OCI-M2 (cell line): ENCODE results near the gene SLC4A8.

Experiments used
- DNase-seq: peaks from one replicate; lab custom pipeline; 2025; ENCODE audit not compliant: unreplicated experiment; lab: John Stamatoyannopoulos, UW

Gene SLC4A8

DNA sequence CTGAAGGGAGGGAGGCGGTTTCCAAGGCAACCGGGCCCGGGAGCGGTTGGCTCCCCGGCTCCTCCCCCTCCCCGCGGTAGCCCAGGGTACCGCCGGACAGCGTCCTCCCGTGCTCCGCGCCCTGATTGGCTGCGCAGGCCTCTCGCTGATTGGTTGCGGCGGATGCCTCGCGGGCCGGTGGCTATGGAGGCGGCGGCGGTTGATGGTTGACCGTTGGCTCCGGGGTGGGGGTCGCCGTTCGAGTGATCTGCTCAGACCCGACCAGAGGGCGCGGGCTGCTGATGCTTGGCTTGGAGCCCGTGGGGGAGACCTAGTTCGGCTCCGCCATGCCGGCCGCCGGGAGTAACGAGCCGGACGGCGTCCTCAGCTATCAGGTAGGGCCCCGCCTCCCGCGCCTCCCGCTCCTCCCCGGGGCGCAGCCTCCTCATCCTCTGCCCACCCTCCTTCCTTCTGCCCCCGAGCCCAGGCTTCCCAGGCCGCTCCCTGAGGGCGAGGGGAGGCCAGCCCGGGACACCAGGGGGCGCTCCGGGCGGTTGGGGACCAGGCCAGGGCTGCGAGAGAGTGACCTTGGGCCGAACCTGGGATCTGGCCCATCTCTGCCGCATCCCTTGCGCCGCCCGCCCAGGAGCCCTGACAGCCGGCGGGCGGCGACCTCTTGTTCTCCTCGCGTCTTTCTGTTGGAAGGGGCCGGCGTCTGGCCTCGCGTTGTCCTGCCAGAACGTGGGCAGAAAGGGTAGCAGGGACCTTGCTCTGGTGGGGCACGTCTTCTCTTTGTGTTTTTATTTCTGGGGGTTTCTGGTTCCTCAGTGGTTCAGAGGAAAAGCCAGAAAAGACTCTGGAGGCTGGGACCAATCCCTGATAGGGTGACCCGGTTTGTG is at the start of gene SLC4A8:
Gene SLC4A8, plus strand, starts transcription at position 170 of the 878 bp plus-strand sequence. Its CDS starts 157 bp downstream, at position 327.
- DNase-seq: no peak

DNA sequence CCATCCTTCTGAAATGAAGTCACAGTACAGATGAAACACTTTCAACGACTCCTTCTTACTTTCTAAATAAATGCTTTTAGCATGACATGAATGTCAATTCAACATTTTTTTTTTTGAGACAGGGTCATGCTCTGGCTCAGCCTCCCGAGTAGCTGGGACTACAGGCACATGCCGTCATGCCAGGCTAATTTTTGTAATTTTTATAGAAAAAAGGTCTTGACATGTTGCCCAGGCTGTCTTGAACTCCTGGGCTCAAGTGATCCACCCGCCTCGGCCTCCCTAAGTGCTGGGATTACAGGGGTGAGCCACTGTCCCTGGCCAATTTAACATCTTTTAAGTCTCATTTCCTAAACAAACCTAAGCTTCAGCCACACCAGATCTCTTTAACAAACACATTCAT is 49.8 kb upstream of the SLC4A8 start:
- DNase-seq: no peak

DNA sequence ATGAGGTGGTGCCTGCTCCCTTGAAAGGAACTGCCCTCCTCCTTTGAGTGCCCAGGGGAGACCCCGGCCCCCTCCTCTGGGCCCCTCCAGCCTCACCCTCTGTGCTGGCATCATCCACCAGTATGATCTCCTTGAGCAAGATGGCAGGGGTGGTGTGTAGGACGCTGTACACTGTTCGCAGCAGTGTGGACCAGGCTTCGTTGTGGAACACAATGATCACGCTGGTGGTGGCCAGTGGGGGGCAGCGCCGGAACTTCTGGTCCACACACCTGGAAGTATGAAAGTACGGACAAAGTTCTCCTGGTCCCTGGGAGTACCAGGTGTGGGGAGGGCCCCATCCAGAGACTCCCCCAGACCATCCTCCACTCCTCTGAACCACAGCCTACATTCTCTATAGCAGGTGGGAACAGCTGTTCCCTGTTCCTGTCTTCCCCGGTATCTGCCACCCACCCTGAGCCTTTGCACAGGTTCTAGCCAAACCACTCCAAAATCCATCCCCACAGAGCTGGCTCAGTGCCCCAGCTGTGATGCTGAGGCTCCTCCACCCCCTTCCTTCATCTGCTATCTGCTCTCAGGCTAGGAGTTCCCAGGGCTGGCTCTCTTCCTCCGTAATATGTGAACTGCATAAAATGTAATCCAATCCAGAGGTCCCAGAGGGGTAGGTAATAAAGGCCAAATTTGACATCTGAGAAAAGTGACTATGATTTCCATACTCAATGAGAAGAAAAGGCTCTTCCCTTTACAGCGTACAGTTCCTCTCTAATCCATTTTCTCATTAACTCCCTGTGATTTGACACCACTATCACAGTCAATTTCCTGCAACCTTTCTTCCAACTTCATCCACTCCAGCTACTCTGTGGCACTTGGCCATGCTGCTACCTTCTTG is 47.3 kb upstream of the SLC4A8 start:
- no peak for DNase-seq

DNA sequence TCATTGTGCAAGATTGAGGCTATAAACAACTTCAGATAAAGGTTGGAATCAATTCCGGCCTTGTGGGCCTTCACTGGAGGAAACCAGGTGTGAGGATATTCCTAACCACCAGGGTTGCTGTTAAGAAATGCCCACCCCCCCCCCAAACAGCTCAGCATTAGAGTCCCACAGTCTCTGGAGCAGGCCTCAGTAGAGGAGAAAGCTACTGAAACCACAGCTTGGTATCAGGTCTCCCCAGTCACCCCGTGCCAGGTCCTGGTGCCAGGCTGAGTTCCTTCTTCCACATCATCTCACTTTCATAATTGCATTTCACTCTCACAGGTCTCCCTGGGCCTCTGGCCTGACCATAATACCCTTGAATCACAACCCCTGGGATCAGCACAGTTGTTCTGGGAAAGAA is 45.9 kb upstream of the SLC4A8 start:
- no peak for DNase-seq

DNA sequence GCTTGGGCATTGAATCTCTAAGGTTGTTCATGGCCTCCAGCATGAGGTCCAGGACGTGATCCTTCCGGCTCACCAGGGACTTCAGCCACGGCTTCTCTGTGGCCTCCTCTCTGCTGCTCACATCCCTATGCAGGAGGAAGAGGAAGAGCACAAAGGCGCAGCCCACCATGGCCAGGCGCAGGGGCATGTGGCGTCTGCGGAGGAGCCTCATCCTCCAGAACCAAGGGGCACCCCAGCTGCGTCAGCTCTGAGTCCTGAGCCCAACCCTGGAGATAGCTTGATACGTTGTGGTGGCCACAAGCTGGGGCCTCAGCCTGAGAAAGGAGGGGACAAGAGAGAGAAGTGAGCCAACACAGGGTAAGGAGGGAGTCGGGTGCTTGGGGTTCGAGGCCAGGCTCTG is 45.1 kb upstream of the SLC4A8 start:
- DNase-seq: no peak

DNA sequence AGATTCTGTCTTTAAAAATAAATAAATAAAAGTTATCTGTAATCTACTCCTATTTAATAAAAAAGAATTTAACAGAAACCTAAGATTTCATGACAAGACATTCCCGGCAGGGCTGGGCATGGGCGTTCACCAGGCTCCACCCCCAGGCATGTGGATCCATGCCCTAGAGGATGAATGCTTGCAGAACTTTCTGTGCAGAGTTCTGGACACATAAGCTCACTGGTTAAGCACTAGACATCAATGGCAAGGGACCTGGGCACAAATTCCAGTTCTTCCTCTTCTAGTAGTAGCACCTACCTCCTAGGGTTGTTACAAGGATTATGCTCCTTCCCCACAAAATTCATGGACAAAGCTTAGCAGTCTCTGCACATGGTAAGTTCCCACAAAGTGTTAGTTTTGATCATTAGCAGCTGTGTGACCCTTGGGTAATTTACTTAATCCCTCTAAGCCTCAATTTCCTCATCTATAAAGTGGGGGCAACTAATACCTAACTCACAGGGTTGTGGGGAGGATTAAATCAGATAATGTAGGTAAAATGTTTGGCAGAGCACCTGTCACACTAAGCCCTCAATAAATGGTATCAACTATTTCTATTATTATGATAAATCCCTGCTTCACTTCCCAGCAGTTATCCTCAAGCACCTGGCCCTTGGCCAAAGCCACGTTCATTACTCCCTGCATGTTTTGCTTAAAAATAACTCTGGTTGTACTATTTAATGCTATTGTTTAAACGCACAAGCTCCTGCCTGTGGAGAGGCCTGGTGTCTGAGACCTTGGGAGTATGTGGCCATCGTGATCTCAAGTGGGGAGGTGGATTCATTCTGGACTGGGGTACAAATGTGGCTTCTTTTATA is 43.2 kb upstream of the SLC4A8 start:
- DNase-seq: no peak

DNA sequence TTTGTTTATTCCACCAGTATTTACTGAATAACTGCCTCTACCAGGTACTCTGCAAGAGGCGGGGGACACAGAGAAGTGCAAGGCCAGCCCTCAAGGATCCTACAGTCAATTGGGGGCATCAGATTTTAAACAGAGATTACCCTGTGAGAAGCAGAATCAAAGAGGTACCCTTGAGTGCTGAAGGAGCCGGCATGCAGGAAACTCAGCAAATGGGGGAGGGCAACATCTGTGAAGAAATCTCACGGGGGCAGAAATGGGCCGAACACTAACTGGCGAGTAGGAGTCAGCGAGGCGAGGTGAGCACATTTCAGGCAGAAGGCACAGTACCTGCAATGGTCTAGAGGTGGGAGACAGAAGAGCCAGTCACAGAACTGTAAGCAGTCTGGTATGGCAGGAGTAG is 42.5 kb upstream of the SLC4A8 start:
- no peak for DNase-seq

DNA sequence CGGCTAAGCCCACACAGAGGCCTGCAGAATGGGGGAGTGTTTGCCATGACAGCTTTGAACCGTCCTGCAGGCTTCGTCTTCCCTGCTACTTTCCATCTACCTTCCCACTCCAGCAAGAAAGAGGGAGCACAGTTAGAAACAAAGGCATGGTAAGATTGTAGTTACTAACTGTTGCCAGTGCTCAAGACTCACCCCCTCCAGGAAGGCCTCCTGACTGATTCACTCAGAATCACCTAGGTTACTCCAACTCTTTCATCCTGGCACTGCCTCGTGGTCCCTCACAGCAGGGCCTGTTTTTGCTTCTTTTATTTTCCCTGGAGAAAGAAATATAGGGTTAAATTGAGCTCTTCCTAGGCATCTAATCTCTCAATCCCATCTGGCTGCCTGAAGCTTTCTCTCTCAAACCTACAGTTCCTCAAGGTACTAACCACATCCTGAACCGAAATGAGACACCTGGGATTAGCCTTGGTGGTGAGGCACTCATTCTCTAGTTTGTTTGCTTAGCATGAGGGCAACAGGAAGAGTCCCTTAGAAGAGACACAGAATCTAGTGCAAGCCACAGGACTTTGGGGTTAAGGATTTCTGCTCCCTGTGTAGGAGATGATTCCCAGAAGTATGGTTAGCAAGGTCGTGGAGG is 41.2 kb upstream of the SLC4A8 start:
- no peak for DNase-seq

DNA sequence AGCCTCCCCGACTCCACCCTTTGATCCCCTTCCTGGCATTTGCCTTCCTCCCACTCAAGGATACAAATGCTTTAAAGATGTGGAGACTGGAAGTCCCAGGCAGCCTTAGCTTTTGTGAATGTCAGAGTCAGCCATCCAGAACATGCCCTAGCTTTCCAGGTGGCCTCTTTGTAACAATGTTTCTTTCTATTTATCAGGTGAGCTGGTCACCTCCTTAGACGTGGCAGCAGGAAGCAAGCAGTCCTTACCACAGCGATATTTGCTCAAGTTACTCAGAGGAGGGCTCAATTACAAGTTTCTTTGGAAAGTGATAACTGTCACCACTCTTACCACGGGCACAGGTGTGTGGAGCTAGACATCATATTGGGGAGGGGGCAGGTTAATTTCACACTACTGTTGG is 38.3 kb upstream of the SLC4A8 start:
- no peak for DNase-seq

DNA sequence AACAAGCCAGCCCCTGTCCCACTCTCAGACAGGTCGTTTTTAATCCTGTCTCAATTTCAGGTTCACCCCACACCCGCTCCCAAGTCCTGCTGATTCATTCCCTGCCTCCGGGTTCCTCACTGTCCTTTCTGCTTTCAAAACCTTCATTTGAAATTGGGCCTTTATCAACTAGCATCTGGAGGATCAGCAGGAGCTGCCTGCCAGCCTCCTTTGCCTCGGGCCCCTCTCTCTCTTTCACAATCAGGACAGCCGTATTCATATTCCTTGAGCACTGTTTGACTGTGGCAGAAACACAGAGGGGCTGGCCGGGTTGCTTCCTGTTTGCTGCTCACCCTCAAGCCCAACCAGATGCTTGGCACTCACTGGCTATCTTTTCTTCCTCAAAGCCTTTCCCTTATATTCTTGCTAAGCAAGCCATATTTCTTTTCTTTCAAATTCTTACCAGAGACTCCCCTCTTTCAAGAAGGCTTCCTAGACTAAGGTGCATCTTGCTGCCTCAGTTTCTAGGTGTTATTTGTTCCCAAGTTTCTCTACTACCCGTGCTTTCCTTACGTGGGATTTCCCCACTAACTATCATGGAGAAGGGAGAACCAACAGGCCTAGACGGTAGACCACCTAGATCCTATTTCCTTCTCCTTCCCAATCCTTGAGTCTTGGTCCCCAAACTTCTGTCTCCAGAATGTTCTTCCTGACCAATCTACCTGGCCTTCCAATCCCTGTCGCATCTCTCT is 36.4 kb upstream of the SLC4A8 start:
- no peak for DNase-seq

DNA sequence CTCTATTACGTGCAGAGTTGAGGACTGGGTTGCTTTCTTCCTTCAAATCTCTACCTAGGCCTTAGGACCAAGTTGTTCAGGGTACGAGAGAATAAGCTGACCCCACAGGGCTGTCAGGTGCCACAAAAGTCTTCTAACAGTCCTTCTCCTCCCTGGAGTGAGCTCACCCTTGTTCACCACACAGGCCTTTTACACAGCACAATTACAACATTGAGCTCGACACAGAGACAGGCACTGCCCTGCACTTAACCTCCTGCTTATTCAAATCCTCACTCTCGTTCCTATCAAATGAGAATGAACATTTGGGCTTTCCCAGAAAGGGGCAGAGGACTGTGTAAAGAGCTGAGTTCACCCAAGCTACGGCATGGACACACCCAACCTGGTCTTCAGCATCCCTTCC is 35.8 kb upstream of the SLC4A8 start:
- DNase-seq: no peak

DNA sequence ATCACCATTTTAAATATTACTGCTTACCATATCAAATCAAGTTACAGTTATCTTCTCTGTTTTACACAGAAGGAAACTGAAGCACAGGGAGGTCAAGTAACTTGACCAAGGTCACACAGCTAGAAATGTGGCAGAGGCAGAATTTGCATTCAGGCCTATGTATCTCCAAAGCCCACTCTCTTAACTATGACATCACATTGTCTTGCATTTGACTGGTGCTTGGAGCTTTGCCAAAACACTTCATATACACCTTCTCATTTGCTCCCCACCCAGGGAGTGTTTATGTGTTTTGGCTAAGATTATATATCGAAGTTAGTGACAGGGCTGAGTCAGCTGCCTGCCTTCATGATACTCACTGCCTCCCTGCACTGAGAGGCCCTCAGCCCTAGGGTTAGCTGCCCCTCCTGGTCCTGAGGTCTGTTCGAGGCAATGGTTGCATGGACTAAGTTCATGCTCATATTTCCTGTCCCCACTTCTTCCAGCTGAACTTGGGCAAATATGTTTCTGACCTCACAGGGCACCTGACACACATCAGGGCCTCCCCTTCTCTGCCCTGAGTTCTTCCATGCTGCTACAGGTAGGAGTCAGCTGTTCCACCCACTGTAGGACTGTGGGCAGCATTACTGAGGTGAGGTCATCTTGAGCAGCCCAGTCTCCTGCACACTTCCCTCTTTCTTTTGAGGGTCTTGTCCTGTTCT is 35.2 kb upstream of the SLC4A8 start:
- no peak for DNase-seq

DNA sequence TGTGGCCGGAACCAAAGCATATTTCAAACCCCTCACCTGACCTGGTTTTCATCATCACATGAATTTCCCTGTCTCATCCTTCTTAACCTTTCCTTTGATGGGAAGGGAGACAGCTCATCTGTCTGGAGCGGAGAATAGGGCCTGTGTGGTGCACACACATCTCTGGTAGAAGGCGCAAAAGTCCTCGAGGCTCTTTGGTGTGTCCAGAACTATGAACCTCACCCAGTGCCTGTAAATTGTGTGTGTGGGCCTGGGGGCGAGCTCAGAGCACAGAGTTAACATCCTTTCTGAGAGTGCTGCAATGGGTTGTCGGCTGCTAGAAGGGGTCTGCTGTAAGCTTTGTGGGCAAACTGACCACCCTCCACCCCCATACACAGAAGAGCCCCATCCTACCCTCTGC is 34.2 kb upstream of the SLC4A8 start:
- DNase-seq: no peak

DNA sequence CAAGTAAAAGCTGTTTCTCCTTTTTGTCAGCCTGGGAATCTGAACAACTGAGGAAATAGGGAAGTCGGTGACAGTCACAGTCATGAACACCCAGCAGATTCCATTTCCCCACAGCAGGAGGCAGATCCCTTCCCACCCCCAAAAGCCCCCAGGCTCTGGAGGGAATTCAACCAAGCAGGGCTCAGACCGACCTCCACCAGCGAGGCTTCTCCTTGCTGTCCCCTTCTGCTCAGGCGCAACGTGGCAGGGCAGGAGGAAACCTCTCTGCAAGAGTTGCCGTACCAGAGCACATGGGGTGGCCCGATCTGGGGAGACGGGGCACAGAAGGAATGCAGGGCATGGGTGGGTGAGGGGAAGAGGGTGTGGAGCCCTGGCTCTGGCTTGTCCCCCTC is 33.7 kb upstream of the SLC4A8 start:
- DNase-seq: no peak

DNA sequence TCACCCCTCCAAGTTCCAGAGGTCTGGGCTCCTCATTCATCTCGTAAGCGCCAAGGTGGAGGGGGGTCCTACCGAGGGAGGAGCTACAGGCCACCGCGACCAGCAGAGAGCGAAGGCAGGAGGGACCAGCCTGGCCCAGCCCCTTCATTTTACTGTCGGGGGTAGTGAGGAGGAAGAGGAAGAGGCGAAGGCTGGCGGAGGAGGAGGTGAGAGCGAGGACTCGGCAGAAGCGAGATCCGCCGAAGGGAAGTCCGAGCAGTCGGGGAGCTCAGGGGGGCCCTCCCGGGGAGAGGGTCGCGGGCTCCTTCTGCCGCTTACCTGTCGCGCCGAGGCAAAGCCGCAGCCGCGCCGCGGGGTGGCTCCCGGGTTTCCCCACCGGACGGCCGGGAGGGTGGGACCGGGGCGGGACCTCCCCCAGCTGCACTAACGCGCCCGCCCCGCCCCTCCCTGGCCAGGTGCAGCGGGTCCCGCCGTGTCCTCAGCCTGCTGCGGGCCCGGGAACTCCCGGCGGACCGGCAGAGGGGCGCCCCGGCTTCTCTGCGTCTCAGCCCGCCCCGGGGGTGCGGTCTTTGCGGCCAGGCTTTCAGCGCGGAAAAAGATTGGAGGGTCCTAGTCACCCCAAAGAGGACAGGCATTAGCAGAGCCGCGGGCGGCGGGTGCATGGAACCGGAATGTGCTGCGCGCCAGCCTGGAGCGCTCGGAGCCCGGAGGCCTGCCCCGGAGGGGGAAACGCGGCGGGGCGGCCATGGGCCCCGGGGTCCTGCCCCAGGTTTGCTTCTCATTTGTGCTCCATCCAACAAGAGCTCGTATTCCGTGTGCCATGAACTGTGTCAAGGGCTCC is 33.1 kb upstream of the SLC4A8 start, which contains the start of gene GALNT6:
Gene GALNT6, minus strand, starts transcription at position 124 of the 841 bp plus-strand sequence. CDS start 11,625 bp downstream, outside the sequence.
- DNase-seq: no peak

DNA sequence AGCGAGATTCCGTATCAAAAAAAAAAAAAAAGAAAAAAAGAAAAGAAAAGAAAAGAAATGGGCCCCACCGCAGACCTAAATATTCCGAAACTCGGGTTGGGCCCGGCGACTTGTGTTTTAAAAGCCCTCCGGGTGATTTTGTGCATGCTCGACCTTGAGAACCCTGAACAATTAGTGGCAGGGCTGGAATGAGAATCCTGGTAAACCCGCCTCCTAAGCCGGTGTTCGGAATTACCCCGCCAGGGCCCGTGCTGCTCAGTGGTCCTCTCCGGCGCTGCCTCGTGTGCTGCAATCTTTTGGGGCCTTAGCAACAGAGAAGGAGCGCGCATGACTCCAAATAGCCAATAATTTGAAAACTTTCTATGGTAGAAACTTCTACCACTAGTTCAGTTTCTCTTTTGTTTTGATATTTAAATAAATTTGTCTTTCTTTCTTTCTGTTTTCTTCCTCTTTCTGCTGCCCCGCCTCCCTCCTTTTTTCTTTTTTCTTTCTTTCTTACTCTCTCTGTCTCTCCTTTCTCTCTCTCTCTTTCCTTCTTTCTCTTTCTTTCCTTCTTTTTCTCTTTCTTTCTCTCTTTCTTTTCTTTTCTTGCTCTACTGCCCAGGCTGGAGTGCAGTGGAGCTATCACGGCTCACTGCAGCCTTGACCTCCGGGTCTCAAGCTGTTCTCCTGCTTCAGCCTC is 31.9 kb upstream of the SLC4A8 start:
- no peak for DNase-seq

DNA sequence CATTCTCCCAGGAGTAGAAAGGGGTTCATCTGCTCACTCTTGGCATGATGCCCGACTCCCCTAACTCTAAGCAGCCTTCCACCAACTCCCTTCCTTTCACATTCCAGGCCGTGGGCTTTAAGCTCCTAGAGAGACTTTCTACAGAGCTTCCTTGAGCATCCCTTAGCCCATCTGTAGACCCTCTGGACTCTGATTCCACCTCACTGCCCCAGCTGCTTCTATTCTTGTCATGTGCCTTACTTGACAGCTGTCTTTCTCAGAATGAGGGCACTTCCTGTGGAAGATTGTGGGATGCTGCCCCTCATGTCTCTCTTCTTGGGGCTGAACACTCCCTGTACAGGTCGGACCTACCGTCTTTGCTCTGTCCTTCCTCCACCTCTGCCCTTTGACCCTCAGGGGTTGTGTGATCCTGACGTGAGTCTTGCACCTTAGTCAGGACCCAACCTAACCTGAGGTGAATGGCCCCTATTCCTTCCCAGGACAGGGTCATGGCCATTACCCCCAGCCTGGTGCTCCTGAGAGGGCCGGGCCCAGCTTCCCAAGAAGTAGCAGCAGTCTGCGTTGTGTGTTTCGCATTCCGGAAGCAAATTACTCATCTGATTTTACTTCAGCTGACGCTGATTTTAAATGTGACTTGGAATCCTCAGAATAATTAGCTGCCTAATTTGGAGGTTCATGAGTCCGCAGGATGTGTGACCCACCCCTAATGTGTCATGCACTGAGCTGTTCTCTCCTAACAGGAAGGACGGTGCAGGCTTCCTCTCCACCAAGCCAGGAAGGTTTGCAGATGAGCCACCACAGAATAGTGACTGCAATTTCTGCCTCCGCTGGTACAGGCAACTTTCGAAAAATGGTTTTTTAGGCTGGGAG is 30.7 kb upstream of the SLC4A8 start:
- DNase-seq: no peak
